ENCODE results near the gene ATP9B.

DNA sequence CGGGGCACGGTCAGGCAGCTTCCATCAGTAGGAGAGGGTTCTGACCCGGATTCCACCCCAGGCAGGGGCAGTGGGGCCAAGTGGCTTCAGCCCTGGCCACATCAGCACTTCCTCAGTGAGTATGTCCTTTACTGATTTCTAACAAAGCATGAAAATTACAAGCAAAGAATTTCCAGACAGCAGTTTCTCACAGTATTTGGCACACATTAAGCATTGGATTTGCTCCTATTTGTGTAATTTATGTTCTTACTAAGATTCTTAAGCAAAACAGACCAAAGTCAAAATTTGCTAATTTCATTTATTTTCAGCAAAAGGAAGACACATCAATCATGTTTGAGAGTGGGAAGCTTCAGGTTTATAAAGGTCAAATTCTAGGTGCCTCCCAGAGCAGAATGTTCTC lies 253.2 kb downstream of the ATP9B start:
- TF ChIP-seq EZH2 (IDR thresholded peaks at IDR 0.05; ENCODE audit: low read length, unreplicated experiment), result no peak
- TF ChIP-seq, protein P1, sequence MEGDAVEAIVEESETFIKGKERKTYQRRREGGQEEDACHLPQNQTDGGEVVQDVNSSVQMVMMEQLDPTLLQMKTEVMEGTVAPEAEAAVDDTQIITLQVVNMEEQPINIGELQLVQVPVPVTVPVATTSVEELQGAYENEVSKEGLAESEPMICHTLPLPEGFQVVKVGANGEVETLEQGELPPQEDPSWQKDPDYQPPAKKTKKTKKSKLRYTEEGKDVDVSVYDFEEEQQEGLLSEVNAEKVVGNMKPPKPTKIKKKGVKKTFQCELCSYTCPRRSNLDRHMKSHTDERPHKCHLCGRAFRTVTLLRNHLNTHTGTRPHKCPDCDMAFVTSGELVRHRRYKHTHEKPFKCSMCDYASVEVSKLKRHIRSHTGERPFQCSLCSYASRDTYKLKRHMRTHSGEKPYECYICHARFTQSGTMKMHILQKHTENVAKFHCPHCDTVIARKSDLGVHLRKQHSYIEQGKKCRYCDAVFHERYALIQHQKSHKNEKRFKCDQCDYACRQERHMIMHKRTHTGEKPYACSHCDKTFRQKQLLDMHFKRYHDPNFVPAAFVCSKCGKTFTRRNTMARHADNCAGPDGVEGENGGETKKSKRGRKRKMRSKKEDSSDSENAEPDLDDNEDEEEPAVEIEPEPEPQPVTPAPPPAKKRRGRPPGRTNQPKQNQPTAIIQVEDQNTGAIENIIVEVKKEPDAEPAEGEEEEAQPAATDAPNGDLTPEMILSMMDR (conservative IDR thresholded peaks at IDR 0.05; ENCODE audit: low read depth, low read length), result no peak
- TF ChIP-seq EZH2phosphoT487 (IDR thresholded peaks at IDR 0.05; ENCODE audit: borderline replicate concordance, low read length), result no peak

Data from PC-3 (cell line).